Hindlimb muscle (tissue), 1 donor: Measurements from ENCODE around the gene RAB15. TPM values are rescaled to one million over a fixed set of nuclear protein-coding genes. Genes with fewer than 3 reads are reported as not detected.

Source experiments
- DNase-seq: peaks from one replicate; pipeline ENCODE4 v3.0.0-alpha.2; 2013
- polyA plus RNA-seq: library from polyadenylated mRNA; unstranded; fragments of 120-200 nt; gene quantifications from one replicate; pipeline ENCODE4 v1.2.1, GENCODE V29; 2013; ENCODE audit not compliant: insufficient read length

The RAB15 gene
- polyA plus RNA-seq, 1 donor, result 35.3 TPM

- no peak for DNase-seq
Measured at GRCh38 chr14:64990296-64990695, 18.2 kb upstream of the RAB15 start.

DNA sequence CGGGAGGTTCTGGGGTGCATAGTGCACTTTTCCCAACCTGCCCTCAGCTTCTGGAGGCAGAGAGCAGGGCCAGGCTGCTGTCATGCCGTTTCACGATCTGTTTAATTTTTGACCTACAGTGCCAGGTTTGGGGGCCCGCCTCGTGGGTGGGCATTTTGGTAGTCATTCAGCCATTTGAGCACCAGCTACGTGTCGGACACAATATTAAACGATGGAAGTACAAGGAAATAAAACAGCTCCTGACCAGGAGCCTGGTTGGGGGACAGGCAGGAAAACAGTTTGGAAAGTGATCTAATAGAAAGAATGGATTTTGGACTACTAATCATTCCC lies 15.3 kb upstream of the RAB15 start:
- DNase-seq, result no peak

GRCh38 chr14:64986648-64987437 lies 14.7 kb upstream of the RAB15 start, which contains the start of gene FNTB:
FNTB (plus strand) TSS chr14:64986895; CDS start chr14:64986954, 59 bp downstream.
- DNase-seq, result peak; percentile 96

DNA sequence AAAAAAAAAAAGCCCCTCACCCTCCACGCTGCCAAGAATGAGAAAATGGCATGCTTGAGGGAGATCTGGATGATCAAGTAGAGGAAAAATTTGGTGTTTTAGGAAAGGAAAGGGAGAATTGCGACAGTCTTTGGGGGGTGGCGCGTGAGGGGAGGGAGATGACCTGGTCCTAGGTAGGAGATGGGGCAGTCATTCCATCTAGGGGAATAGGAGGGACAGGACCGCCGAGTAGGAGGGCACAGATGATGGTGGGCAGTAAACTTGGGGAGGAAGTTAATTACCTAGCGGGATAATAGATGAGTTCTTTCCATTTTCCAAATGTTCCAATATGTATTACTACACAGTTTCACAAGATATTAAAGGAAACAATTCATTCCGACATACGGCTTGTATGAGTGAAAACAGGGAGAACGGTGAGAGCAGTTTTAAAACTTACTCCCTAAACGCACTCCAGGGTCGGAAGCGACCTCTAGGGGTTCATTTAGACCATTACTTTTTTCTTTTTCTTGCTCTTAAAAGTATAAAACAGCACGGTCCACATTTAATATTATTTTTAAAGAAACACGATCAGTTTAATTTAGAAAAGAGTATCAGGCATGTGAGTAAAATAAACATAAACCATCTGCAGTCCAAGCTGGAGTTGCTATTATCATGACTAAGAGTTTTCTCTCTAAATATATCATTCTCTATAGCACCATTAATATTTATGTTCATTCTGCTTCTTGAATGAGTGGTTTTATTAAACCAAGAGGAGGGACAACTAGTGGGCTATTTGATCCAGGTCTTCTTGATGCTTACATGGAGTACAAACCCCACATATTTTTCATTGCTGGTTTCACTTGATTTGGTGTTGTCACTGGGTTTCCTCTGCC lies 11.5 kb upstream of the RAB15 start:
- DNase-seq, result no peak

DNA sequence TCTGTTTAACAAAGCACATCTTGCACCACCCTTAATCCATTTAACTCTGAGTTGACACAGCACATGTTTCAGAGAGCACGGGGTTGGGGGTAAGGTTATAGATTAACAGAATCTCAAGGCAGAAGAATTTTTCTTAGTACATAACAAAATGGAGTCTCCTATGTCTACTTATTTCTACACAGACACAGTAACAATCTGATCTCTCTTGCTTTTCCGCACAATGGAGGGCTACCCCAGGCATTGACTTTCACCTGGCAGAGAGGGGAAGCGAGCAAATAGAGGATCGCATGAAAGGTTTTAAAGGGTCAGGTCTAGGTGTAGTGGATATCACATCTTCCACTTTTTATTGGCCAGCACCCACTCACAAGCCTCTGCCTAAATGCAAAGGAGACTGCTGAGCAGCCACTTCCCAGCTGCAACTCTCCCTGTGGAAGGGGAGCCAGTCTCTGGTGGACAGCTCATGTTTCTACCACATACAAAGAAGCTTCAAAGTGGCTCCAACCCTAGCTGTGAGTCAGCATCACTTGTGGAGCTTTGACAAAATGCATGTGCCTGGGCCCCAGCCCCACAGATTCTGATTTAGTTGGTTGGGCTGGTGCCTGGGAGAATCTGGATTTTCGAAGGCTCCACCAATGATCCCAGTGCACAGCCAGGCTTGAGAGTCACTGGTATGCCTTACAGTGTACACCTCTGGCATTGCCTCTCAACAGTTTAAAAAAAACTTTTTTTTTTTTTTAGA lies 7.4 kb upstream of the RAB15 start:
- DNase-seq, result no peak

- no peak for DNase-seq
Measured at GRCh38 chr14:64974563-64974962, 2.4 kb upstream of the RAB15 start.

GRCh38 chr14:64973826-64974225 lies 1.7 kb upstream of the RAB15 start:
- no peak for DNase-seq

DNA sequence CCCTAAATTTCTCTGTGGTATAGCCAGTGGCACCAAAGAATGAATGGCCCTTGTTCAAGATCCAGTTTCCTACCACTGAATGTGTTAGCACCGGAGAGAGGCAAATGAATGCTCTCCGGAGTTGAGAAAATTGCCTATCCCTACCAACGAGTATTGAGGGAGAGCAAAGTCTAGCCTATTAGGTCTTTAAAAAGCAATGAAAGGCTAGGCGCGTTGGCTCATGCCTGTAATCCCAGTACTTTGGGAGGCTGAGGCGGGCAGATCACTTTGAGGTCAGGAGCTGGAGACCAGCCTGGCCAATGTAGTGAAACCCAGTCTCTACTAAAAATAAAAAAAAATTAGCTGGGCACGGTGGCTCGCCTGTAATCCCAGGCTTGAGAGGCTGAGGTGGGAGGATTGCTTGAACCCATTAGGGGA lies 898 bp upstream of the RAB15 start:
- DNase-seq, result no peak

GRCh38 chr14:64971491-64971942 lies 619 bp downstream of the RAB15 start:
- DNase-seq, result no peak

GRCh38 chr14:64970776-64971477 lies 1.2 kb downstream of the RAB15 start:
- no peak for DNase-seq

- DNase-seq, result no peak
Measured at GRCh38 chr14:64970041-64970440, 2.1 kb downstream of the RAB15 start.

- DNase-seq, result no peak
Measured at GRCh38 chr14:64968651-64969050, 3.5 kb downstream of the RAB15 start.

- no peak for DNase-seq
Measured at GRCh38 chr14:64968167-64968566, 4.0 kb downstream of the RAB15 start.

DNA sequence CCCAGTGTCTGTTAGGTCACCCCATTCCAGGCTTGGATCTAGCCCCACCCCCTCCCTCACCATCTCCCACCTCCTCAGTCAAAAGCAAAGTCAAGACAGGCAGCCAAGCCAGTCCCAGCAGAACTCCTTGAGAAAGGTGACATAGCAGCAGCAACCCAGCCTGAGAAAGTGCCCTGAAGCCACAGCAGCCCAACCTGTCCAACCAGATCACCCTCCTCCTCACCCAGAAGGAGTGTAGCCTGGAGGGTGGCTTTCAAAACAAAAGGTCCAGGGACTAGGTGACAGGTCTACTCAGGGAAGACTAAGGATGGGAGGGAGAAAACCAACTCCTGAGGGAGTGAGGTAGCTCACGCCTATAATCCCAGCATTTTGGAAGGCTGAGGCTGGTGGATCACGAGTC lies 5.2 kb downstream of the RAB15 start:
- DNase-seq, result no peak

- DNase-seq, result no peak
Measured at GRCh38 chr14:64965356-64966000, 6.7 kb downstream of the RAB15 start.

GRCh38 chr14:64963611-64964010 lies 8.5 kb downstream of the RAB15 start:
- DNase-seq, result no peak

DNA sequence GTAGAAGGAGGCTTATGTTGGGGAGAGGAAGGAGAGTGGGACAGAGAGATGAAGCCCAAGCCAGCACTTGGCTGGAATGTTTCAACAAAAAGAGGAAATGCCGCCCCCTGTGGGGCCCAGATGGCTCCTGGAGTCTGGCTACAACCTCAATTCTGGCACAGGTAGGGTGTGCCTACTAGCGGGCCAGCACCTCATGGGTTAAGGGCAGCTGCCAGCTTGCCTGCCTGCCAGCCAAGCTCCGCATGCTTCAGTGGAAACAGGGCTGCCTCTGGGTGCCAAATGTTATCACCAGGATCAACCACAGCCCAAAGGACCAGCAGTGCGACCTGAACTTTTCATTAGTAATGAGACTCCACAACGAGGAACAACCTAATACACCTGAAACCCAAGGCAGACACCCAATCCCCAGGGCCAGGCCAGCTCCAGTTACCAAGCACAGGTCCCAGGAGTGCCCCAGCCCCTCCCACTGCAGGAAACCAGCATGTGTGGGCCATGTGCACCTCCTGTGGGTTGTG lies 11.3 kb downstream of the RAB15 start:
- DNase-seq, result no peak

GRCh38 chr14:64958743-64959142 lies 13.4 kb downstream of the RAB15 start:
- DNase-seq, result no peak

DNA sequence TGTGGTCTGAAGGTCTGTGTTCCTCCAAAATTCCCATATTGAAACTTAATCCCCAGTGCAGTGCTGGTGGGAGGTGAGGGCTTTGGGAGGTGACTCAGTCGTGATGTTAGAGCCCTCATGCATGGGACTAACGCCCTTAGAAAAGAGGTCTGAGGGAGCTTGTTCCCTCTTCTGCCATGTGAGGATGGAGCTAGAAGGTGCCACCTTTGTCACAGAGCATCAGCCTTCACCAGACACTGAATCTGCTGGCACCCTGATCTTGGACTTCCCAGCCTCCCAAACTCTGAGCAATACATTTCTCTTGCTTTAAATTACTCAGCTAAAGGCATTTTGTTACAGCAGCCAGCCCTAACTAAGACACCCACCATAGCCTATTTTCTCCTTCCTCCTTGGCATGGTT lies 13.9 kb downstream of the RAB15 start:
- DNase-seq, result no peak

DNA sequence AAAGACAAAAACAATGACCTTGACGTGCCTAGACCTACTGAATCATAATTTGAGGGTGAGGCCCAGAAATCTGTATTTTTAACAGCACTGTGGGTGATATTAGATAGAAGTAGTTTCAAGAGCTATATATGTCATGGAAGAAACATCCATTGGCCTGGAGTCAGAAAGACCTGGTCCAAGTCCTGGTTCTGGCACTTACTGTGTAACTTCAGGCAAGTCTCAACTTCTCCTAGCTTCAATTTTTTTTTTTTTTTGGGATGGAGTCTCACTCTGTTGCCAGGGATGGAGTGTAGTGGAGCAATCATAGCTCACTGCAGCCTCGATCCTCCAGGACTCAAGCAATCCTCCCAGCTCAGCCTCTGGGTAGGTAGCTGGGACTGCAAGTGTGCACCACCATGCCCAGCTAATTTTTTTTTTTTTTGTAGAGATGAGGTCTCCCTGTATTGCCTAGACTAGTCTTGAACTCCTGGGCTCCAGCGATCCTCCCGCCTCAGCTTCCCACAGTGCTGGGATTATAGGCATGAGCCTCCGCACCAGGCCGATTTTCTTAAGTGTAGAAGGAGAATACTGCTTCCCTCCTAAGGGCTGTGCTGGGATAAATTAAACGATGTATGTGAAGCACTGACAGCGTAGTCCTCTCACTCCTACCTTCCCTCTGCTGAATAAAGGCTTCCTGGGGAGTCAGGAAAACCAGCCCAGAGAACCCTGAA lies 15.3 kb downstream of the RAB15 start:
- DNase-seq, result no peak

GRCh38 chr14:64955297-64955696 lies 16.8 kb downstream of the RAB15 start:
- DNase-seq, result no peak
